ENCODE results near the gene NUDT10.

- no peak for TF ChIP-seq CTCF (conservative IDR thresholded peaks at IDR 0.05 in 1 of 2, IDR thresholded peaks at IDR 0.05 in 1 of 2; ENCODE audit: low read depth in 1 of 2, low read length in 2 of 2)
- TF ChIP-seq EZH2 (IDR thresholded peaks at IDR 0.05; ENCODE audit: low read length, missing control alignments) = no peak
These were observed 16.4 kb upstream of the NUDT10 start for GRCh38 chrX:51316271-51316670.
